Sciatic nerve (tissue), 2 donors: Measurements from ENCODE around the gene KRTAP12-1. TPM values are rescaled to one million over a fixed set of nuclear protein-coding genes. Genes with fewer than 3 reads are reported as not detected.
A peak's percentile ranks its signal among the peaks of the same experiment; 100 is the strongest.

Source experiments
- ATAC-seq: fragments of 200-7000 bp; cut with Tn5 transposase; one replicate; pipeline ENCODE4 v1.9.1; 2020; ENCODE audit warnings: mild to moderate bottlenecking, moderate library complexity
- DNase-seq: peaks from one replicate; pipeline ENCODE4 v3.0.0-alpha.2; 2020; ENCODE audit warnings: low spot score
- intact Hi-C: fragments of 100-400 bp; cut with DNase I; formaldehyde crosslinking; loops from one replicate; pipeline ENCODE4 v1.14.2; 2022
- total RNA-seq: library from RNA; stranded (reverse); fragmentation: NEBNext Ultra II Directional; extraction: Animal tissue kit (Norgen Biotek cat#: 25700); gene quantifications from one replicate; pipeline ENCODE4 v1.2.1, GENCODE V29; 2021
- donor health status: DM: no; HTN: no; CAD: no.
- donor health status: DM: no; HTN: no; CAD: no.

Gene KRTAP12-1
- total RNA-seq, 1 donor from 2014 or later: not detected

- DNase-seq (peak; percentile 31), ATAC-seq (no peak)
- intact Hi-C loops: no loop called here
Observed at GRCh38 chr21:44712203-44713028, 30.5 kb upstream of the KRTAP12-1 start.

GRCh38 chr21:44711327-44712202, 29.6 kb upstream of the KRTAP12-1 start, which contains the start of gene TSPEAR:
Gene TSPEAR (minus strand): TSS chr21:44711572. CDS start chr21:44711514, 58 bp downstream.
- intact Hi-C loops: no loop called here
- ATAC-seq (no peak), DNase-seq (peak; percentile 40)

- no peak for ATAC-seq
- no peak for DNase-seq
- intact Hi-C loops: no loop called here
Observed at GRCh38 chr21:44710756-44711326, 28.9 kb upstream of the KRTAP12-1 start.

- intact Hi-C loops: no loop called here
- DNase-seq: peak; percentile 54
- ATAC-seq: no peak
Observed at GRCh38 chr21:44710294-44710665, 28.3 kb upstream of the KRTAP12-1 start.

GRCh38 chr21:44709426-44710293, 27.7 kb upstream of the KRTAP12-1 start:
- peak; percentile 48 for DNase-seq
- intact Hi-C loops: no loop called here
- ATAC-seq: no peak

- ATAC-seq (no peak), DNase-seq (no peak)
- intact Hi-C loops: no loop called here
Observed at GRCh38 chr21:44708866-44709425, 27.0 kb upstream of the KRTAP12-1 start.

GRCh38 chr21:44708213-44708865, 26.4 kb upstream of the KRTAP12-1 start:
- ATAC-seq (no peak), DNase-seq (peak; percentile 34)
- intact Hi-C loops: no loop called here

- ATAC-seq (no peak), DNase-seq (peak; percentile 48)
- intact Hi-C loops: no loop called here
Observed at GRCh38 chr21:44706706-44707581, 25.0 kb upstream of the KRTAP12-1 start.

GRCh38 chr21:44706026-44706705, 24.2 kb upstream of the KRTAP12-1 start:
- intact Hi-C loops: no loop called here
- ATAC-seq (no peak), DNase-seq (peak; percentile 51)

- no peak for ATAC-seq
- DNase-seq: peak; percentile 51
- intact Hi-C loops: no loop called here
Observed at GRCh38 chr21:44704636-44705001, 22.7 kb upstream of the KRTAP12-1 start.

GRCh38 chr21:44703731-44704635, 22.0 kb upstream of the KRTAP12-1 start:
- no peak for ATAC-seq
- DNase-seq: peak; percentile 23
- intact Hi-C loops: no loop called here

- no peak for ATAC-seq
- DNase-seq: peak; percentile 37
- intact Hi-C loops: no loop called here
Observed at GRCh38 chr21:44702973-44703730, 21.2 kb upstream of the KRTAP12-1 start.

- DNase-seq (peak; percentile 36), ATAC-seq (no peak)
- intact Hi-C loops: no loop called here
Observed at GRCh38 chr21:44702111-44702972, 20.4 kb upstream of the KRTAP12-1 start.

GRCh38 chr21:44701541-44701940, 19.6 kb upstream of the KRTAP12-1 start:
- intact Hi-C loops: no loop called here
- ATAC-seq: no peak
- DNase-seq: peak; percentile 50
